Hypothalamus (tissue), 51 donors: ENCODE measurements around the gene ZNF317.
"Not testable (repeated sequence)": the region's sequence is repeated elsewhere in the genome, so short reads cannot be mapped to it uniquely, and the experiment has no call there.

ENCODE experiments used
- DNase-seq, 51 donors: peaks; one replicate each; lab custom pipeline; 2025; lab: John Stamatoyannopoulos, UW

The ZNF317 gene

DNA sequence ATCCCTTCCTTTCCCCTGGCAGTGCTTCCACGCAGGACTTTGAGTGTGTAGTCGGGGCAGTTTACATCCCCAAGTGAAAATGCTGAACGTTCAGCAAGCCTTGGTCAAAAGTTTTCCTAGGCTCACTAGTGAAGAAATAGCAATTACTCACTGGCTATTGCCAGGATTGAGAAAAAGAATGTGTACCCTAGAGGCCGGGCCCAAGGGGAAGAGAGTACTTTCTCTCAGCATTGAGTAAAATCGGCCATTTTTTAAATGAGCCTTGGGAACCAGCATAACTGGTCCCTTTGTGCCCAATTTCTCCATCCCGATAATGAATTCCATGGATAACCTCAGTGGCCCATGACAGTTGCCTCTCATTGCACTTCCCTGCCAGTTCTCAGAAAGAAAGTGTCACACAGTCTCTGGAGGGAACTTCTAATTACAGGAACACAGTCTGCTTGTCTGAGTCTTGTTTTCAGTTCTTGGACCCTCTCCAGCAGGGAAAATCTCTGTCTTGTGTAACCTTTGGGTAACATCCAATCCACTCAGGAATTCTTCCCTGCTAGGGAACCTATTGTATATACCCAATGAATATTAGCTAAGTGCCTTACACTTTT is 31.3 kb downstream of the ZNF317 start:
- peak in 1 of 51 donors; percentile 1 for DNase-seq

DNA sequence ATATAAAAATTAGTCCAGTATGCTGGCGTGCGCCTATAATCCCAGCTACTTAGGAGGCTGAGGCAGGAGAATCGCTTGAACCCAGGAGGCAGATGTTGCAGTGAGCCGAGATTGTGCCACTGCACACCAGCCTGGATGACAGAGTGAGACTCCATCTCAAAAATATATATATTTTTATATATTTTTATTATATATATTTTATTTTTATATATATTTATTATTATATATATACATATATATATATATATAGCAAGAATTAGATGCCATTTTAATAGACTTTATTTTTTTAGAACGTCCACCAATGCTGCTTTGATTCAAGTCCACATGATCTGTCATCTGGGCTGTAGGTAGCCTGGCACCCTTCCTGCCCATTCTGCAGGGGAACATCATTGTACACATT is 35.1 kb downstream of the ZNF317 start:
- DNase-seq: no peak

DNA sequence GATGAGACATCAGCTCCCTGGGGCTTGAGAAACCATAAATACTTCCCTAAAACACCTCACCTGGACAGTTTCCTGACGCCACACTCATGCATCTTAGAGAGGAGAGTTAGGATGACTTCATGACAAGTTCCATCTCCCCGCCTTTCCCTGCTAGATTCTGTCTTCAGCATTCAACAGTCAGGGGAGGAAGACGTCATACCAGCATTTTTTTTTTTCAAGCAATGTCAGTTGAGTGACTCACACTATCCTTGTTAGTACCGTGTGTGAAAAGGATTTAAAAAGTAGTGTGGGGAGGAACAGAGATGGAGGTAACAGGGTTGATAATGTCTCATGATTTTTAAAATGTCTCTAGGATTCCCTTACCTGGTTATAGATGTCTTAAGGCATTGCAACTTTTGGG is 38.7 kb downstream of the ZNF317 start, which contains the start of gene OR7D2:
Gene OR7D2, plus strand, starts transcription at position 79 of the 400 bp plus-strand sequence. CDS start 6,803 bp downstream, outside the sequence.
- DNase-seq: no peak

- DNase-seq: no peak
Measured at GRCh38 chr19:9183000-9183399, 42.8 kb downstream of the ZNF317 start.

GRCh38 chr19:9187191-9187590 is 47.0 kb downstream of the ZNF317 start:
- no peak for DNase-seq

DNA sequence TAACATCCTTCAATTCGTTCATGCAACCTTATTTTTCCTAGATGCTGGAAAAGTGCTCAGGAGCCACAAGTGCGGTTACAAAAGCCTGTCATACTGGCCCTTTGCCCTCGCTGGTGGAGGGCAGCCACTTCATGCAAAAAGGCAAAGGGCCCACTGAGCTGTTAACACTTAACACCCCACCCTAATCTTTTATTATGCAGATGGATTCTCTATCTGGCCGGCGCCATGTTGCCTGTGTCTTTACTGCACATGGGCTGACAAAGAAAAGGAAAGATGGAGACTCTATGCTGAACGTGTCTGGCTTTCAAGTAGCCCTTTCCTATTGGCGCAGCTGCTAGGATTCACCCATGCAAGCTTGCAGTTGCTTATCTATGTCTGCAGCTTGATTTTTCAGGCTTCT is 49.3 kb downstream of the ZNF317 start:
- no peak for DNase-seq

GRCh38 chr19:9198044-9198443 is 57.8 kb downstream of the ZNF317 start:
- not testable (repeated sequence) for DNase-seq

GRCh38 chr19:9205501-9206113 is 65.4 kb downstream of the ZNF317 start:
- peak in 45 of 51 donors; percentile 0 to 75 (median 30) for DNase-seq
